Ectodermal cell (in vitro differentiated cells): ENCODE data around the gene PRPF19.
A peak's percentile ranks its signal among the peaks of the same experiment; 100 is the strongest.
"Not testable (repeated sequence)": the region's sequence is repeated elsewhere in the genome, so short reads cannot be mapped to it uniquely, and the experiment has no call there.

Experiments used
- H3K27ac ChIP-seq: 2 replicates; pipeline ENCODE4 v1.7.0; 2013; ENCODE audit warnings: mild to moderate bottlenecking, low read depth, low read length; ENCODE audit not compliant: insufficient read depth, poor library complexity, severe bottlenecking
- H3K27me3 ChIP-seq: 2 replicates; pipeline ENCODE4 v1.7.0; 2013; ENCODE audit warnings: mild to moderate bottlenecking, low read length; ENCODE audit not compliant: insufficient read depth, control insufficient read depth, poor library complexity, severe bottlenecking
- H3K36me3 ChIP-seq: one replicate; pipeline ENCODE4 v1.7.0; 2013; ENCODE audit warnings: low read length; ENCODE audit not compliant: control insufficient read depth, insufficient read depth
- H3K4me1 ChIP-seq: one replicate; pipeline ENCODE4 v1.7.0; 2013; ENCODE audit warnings: low read length; ENCODE audit not compliant: control insufficient read depth, insufficient read depth
- H3K4me3 ChIP-seq: 2 replicates; pipeline ENCODE4 v1.7.0; 2013; ENCODE audit warnings: low read depth, low read length, control low read depth; ENCODE audit not compliant: insufficient read depth
- H3K9me3 ChIP-seq: 2 replicates; pipeline ENCODE4 v1.7.0; 2013; ENCODE audit warnings: mild to moderate bottlenecking, low read length, moderate library complexity; ENCODE audit not compliant: control insufficient read depth
- WGBS, 2 experiments: methylation state at CpG; one replicate each; pipeline ENCODE4 v1.1.7; 2013; ENCODE audit warnings: missing lambda C conversion rate in 2 of 2; 5-methylcytosine and 5-hydroxymethylcytosine counted together

Gene PRPF19

DNA sequence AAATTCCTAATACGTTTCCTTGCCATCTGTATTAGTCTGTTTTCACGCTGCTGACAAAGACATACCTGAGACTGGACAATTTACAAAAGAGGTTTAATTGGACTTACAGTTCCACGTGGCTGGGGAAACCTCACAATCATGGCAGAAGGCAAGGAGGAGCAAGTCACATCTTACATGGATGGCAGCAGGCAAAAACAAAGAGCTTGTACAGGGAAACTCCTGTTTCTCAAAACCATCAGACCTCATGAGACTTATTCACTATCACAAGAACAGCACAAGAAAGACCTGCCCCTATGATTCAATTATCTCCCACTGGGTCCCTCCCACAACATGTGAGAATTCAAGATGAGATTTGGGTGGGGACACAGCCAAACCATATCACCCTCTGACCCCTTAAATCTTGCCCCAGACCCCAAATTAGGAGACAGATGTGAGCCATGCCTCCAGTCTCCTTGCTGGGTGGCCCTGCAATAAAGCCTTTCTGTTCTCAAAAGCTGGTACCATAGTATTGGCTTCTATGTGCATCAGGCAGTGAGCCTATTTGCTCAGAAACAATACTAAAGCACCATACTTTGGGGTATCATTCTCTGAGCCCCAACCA is 3.4 kb upstream of the PRPF19 start:
- Histone ChIP-seq H3K4me1 (peaks cover 17% of the 10 kb centered on the region), H3K27me3 (peaks cover 28% of the 10 kb centered on the region)
- H3K36me3 ChIP-seq, H3K4me3 ChIP-seq, H3K27ac ChIP-seq, H3K9me3 ChIP-seq: not testable (repeated sequence)
- WGBS, 2 experiments, result 57% methylated on average over 3 of the region's 3 CpGs

DNA sequence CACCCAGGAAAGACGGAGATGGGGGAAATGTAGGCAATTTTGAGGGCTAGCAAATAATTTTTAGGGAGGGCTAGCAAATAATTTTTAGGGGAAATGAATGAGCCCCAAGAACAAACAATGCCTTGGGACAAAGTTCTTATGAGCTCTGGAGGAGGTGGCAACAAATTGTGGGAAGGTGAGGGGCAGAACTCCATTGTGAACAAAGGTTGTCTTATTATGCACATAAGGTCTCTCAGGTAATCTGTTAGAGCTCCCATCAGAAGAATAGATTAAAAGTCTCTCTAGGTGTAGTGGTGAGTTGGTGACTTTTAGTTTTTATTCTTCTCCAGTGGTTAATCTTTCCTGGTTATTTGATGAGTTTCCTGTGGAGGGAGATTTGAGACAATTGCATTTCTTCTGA is 2.4 kb upstream of the PRPF19 start:
- WGBS, 2 experiments, result 49% methylated on average over 1 of the region's 1 CpG
- Histone ChIP-seq H3K9me3 (no peaks in the 10 kb centered on the region), H3K4me3 (no peak overlapping the region), H3K4me1 (peaks cover 14% of the 10 kb centered on the region), H3K27ac (no peak overlapping the region), H3K27me3 (peaks cover 28% of the 10 kb centered on the region), H3K36me3 (no peaks in the 10 kb centered on the region)

- Histone ChIP-seq H3K36me3 (peaks cover 22% of the 10 kb centered on the region), H3K27ac (peak overlapping the region; percentile 76), H3K9me3 (no peaks in the 10 kb centered on the region), H3K27me3 (peaks cover 28% of the 10 kb centered on the region), H3K4me3 (peak overlapping the region; percentile 73), H3K4me1 (peaks cover 6% of the 10 kb centered on the region)
- 5 to 13% methylated on average over 16 of the region's 16 CpGs for WGBS, 2 experiments
These were observed 753 bp downstream of the PRPF19 start for GRCh38 chr11:60905551-60906113.

DNA sequence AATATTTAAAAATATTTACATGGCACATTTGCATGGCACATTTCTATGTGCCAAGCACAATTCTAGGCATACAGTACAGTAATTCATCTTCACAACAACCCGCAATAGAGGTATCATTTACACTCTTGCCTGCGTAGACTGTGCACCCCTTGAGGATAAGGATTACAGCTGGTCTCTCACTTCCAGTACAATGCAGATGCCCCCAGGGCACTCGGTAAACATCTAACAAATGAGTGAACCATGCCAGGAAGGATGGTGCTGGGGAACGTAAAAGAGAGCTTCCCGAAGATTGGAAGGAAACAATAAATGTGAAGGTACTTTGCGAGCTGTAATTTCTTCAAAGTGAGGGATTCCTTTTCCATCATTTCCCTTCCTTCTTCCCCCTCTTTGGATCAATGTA is 1.3 kb downstream of the PRPF19 start:
- Histone ChIP-seq H3K4me3 (peak overlapping the region; percentile 73), H3K4me1 (peaks cover 6% of the 10 kb centered on the region), H3K27ac (no peak overlapping the region), H3K36me3 (peaks cover 22% of the 10 kb centered on the region), H3K27me3 (peaks cover 27% of the 10 kb centered on the region), H3K9me3 (no peaks in the 10 kb centered on the region)
- 77 to 79% methylated on average over 5 to 6 of the region's 6 CpGs for WGBS, 2 experiments

DNA sequence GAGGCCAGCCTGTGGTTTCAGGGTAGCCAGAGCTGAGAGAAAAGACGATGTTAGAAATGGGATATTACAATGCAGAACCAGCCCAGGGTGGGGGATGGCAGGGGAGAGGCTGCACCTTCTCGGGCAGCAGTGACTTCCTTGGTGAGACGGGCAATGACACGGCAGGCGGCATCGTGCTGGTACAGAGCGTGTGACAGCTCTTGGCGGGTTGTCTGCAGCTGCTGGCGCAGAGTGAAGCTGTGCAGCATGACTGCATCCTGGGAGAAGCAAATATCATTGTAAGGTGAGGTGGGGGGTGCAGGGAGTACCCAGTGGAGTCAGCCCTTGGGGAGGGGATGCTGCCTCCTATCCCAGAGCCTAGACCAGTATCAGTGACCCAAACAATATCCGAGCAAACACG is 3.8 kb downstream of the PRPF19 start:
- Histone ChIP-seq H3K9me3 (no peaks in the 10 kb centered on the region), H3K4me1 (peaks cover 6% of the 10 kb centered on the region), H3K4me3 (no peak overlapping the region), H3K27me3 (peaks cover 3% of the 10 kb centered on the region), H3K27ac (no peak overlapping the region), H3K36me3 (peaks cover 38% of the 10 kb centered on the region)
- 97 to 98% methylated on average over 11 of the region's 11 CpGs for WGBS, 2 experiments

GRCh38 chr11:60900673-60901404 is 5.5 kb downstream of the PRPF19 start:
- Histone ChIP-seq H3K27me3 (no peaks in the 10 kb centered on the region), H3K27ac (no peak overlapping the region), H3K36me3 (peaks cover 51% of the 10 kb centered on the region), H3K4me3 (no peak overlapping the region), H3K9me3 (no peaks in the 10 kb centered on the region), H3K4me1 (peaks cover 6% of the 10 kb centered on the region)
- WGBS, 2 experiments, result 92 to 94% methylated on average over 13 of the region's 13 CpGs

DNA sequence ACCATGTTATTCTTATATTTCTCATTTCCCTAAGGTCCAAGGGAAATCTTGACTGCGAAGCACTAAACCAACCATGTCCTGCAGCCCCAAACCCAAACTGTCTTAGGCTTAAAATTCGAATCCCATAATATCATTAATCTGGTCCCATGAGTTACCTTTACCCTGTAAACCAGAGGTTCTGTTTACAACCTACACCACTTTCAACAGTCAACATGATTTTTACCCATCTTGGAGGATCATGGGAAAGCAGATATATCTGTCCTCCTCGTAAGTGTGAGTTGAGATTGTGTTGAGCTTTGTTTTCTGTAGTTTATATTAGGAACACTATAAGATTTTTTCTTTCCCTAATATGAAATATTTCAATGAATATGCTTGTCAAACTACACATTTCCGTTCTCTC is 6.4 kb downstream of the PRPF19 start:
- no peak overlapping the region for H3K4me3 ChIP-seq
- WGBS, 2 experiments, result 80 to 81% methylated on average over 3 to 4 of the region's 4 CpGs
- no peak overlapping the region for H3K27ac ChIP-seq
- no peaks in the 10 kb centered on the region for H3K27me3 ChIP-seq
- H3K36me3 ChIP-seq, result peaks cover 51% of the 10 kb centered on the region
- H3K4me1 ChIP-seq, result peaks cover 1% of the 10 kb centered on the region
- H3K9me3 ChIP-seq, result no peaks in the 10 kb centered on the region

- no peak overlapping the region for H3K4me3 ChIP-seq
- WGBS, 2 experiments, result 64 to 67% methylated on average over 10 to 12 of the region's 12 CpGs
- peaks cover 51% of the 10 kb centered on the region for H3K36me3 ChIP-seq
- no peaks in the 10 kb centered on the region for H3K4me1 ChIP-seq
- no peaks in the 10 kb centered on the region for H3K27me3 ChIP-seq
- no peaks in the 10 kb centered on the region for H3K9me3 ChIP-seq
- no peak overlapping the region for H3K27ac ChIP-seq
These were observed 7.1 kb downstream of the PRPF19 start for GRCh38 chr11:60899046-60899936.

DNA sequence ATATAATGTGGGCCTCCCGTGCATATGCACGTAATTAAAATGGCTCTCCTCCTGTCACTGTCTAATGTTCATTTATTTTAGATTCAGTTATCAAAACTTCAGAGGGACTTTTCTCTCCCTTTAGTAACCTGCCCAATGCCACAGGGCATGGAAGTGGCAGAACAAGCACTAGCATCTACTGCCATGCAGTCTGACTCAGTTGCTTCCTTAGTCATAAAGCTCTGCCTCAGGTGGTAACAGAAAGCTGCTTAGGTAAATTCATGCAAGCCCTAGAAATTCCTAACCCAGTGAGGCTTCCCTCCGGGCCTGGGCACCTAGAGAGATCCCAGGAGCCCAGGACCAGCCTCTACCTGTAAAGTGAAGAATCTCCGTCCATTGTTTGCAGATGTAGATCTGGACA is 8.9 kb downstream of the PRPF19 start:
- Histone ChIP-seq H3K27ac (no peak overlapping the region), H3K4me1 (no peaks in the 10 kb centered on the region), H3K27me3 (no peaks in the 10 kb centered on the region), H3K9me3 (no peaks in the 10 kb centered on the region), H3K4me3 (no peak overlapping the region), H3K36me3 (peaks cover 45% of the 10 kb centered on the region)
- 94 to 97% methylated on average over 4 of the region's 4 CpGs for WGBS, 2 experiments

DNA sequence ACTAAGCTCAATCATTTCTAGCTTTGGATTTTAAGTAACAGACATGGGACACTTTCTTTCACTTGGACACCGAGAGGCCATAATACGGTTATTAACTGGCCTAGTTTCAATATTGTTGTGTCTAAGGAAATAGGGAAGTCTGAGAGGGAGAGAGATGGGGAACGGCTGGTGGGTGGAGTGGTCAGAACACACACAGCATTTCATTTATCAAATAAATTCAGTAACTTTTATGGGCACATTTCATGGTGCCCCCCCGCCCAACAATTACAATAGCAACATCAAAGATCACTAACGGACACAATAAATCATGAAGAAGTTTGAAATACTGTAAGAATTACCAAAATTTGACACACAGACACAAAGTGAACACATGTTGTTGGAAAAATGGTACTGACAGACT is 10.7 kb downstream of the PRPF19 start:
- H3K27me3 ChIP-seq, result no peaks in the 10 kb centered on the region
- H3K4me3 ChIP-seq, result no peak overlapping the region
- H3K9me3 ChIP-seq, result no peaks in the 10 kb centered on the region
- peaks cover 30% of the 10 kb centered on the region for H3K36me3 ChIP-seq
- no peak overlapping the region for H3K27ac ChIP-seq
- H3K4me1 ChIP-seq, result no peaks in the 10 kb centered on the region
- 88 to 100% methylated on average over 4 to 5 of the region's 5 CpGs for WGBS, 2 experiments
